Measurements from ENCODE around the gene UPF2. TPM values are rescaled to one million over a fixed set of nuclear protein-coding genes. Genes with fewer than 3 reads are reported as not detected.

The UPF2 gene
- total and polyA plus RNA-seq, 2 of the 4 experiments (the other 2 are of a cell fraction): 9.2 to 14.3 TPM

Small RNA genes within 50 kb of the gene (microRNA-seq; reads per million reads assigned to microRNA genes)
- not detected for gene RNU6-1095P (ENCODE audit: insufficient read depth, insufficient read length)

Small RNA genes within 50 kb of the gene (small RNA-seq; reads per million reads assigned to genes)
- gene RNU6-1095P: 0 reads per million in 5 experiments

Other genes starting within 250 kb of the UPF2 start
- 1.4 TPM in 2 replicates for gene PROSER2, start 219.5 kb downstream of the UPF2 start, total RNA-seq (2012; rRNA removed)
- 2.0 and 2.1 TPM in 2 replicates for gene PROSER2, start 219.5 kb downstream of the UPF2 start, polyA plus RNA-seq (2012; rRNA removed)
- 20.3 and 27.8 TPM in 2 replicates for gene DHTKD1, start 26.1 kb upstream of the UPF2 start, total RNA-seq (2012; rRNA removed)
- 7.8 and 13.9 TPM in 2 replicates for gene DHTKD1, start 26.1 kb upstream of the UPF2 start, polyA plus RNA-seq (2012; rRNA removed)
- gene SEC61A2, start 86.9 kb upstream of the UPF2 start, total RNA-seq (2012; rRNA removed): 6.8 and 8.3 TPM in 2 replicates
- gene SEC61A2, start 86.9 kb upstream of the UPF2 start, polyA plus RNA-seq (2012; rRNA removed): 8.2 and 10.3 TPM in 2 replicates
- 70.1 and 74.2 TPM in 2 replicates for gene NUDT5, start 153.1 kb upstream of the UPF2 start, total RNA-seq (2012; rRNA removed)
- 68.7 and 74.6 TPM in 2 replicates for gene NUDT5, start 153.1 kb upstream of the UPF2 start, polyA plus RNA-seq (2012; rRNA removed)
- gene CDC123, start 153.4 kb upstream of the UPF2 start, total RNA-seq (2012; rRNA removed): 171 and 203 TPM in 2 replicates
- 100 and 108 TPM in 2 replicates for gene CDC123, start 153.4 kb upstream of the UPF2 start, polyA plus RNA-seq (2012; rRNA removed)